ENCODE measurements around the gene THADA.
"Not testable (repeated sequence)": the region's sequence is repeated elsewhere in the genome, so short reads cannot be mapped to it uniquely, and the experiment has no call there.

The THADA gene

GRCh38 chr2:43461453-43462073 is 134.3 kb downstream of the THADA start:
- no peak for DNase-seq (ENCODE audit: low read depth)

DNA sequence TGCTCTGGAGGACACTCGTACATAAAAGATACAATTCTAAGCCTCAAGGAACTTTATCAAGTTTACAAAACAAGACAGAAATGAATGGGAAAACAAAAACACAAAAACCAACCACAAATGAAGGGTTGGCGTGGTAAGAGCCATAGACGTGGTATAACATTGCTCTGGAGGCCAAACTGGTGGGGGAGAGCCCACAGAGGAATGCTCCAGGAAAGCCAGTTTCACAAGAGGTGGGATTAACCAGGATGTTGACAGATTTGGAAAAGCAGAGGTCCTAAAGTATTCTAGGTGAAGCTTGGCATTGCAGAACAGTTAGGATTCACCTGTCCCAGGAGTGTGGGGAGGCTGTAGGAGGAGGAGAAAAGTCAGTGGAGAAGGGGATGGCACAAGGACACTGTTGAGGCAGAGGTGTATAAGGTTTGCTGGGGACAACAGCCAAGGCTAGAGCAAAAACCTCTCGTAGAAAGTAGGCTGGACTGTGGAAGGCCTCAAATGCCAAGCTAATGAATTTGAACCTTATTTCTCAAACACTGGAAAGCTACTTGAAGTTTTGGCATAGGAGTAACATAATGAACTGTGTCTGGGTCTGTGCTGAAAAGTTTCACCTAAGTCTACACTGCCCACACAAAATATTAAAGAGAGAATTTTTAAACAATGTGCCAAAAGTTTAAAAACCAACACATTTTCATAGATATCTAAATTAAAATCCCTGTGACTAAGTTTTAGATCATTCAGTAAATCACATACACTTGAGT is 135.1 kb downstream of the THADA start:
- DNase-seq (ENCODE audit: low read depth), result no peak

GRCh38 chr2:43460174-43460546 is 135.7 kb downstream of the THADA start:
- no peak for DNase-seq (ENCODE audit: low read depth)

DNA sequence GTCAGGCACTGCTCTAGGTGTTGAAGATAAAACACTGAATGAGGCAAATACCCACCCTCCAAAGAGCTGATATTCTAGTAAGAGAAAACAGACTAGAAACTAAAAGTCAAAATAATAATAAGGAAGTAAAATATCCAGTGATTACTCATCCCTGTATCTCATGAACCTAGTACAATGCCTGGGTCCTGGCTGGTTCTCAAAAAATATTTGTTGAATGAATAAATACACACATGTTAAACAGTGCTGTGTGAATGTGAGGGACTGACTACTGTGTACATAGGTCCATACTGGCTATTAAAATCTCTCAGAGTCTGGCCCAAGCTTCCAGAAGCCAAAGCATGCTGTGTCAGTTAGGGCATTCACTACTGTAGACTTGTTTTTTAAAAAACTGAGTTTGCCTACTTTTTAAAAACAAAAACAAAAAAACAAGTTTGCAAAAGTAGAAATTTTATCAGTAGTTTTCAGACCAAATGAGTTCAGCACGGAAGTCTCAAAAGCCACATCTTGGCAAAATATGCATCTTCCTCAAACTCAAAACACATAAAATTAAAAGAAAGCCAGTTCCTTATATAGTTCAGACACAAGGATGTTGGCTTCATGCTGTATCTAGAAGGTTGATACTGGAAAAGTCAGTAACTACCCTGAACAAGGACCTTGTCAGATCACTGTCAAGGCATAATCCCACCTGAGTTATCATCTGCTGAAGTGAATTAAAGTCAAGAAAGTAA is 136.2 kb downstream of the THADA start:
- peak; percentile 56 for DNase-seq (ENCODE audit: low read depth)

- DNase-seq (ENCODE audit: low read depth), result peak; percentile 86
These were observed 137.7 kb downstream of the THADA start for GRCh38 chr2:43458014-43458628.

- DNase-seq (ENCODE audit: low read depth), result no peak
These were observed 139.9 kb downstream of the THADA start for GRCh38 chr2:43455731-43456642.

- DNase-seq (ENCODE audit: low read depth), result no peak
These were observed 140.5 kb downstream of the THADA start for GRCh38 chr2:43455296-43455695.

GRCh38 chr2:43454791-43455190 is 141.0 kb downstream of the THADA start:
- no peak for DNase-seq (ENCODE audit: low read depth)

DNA sequence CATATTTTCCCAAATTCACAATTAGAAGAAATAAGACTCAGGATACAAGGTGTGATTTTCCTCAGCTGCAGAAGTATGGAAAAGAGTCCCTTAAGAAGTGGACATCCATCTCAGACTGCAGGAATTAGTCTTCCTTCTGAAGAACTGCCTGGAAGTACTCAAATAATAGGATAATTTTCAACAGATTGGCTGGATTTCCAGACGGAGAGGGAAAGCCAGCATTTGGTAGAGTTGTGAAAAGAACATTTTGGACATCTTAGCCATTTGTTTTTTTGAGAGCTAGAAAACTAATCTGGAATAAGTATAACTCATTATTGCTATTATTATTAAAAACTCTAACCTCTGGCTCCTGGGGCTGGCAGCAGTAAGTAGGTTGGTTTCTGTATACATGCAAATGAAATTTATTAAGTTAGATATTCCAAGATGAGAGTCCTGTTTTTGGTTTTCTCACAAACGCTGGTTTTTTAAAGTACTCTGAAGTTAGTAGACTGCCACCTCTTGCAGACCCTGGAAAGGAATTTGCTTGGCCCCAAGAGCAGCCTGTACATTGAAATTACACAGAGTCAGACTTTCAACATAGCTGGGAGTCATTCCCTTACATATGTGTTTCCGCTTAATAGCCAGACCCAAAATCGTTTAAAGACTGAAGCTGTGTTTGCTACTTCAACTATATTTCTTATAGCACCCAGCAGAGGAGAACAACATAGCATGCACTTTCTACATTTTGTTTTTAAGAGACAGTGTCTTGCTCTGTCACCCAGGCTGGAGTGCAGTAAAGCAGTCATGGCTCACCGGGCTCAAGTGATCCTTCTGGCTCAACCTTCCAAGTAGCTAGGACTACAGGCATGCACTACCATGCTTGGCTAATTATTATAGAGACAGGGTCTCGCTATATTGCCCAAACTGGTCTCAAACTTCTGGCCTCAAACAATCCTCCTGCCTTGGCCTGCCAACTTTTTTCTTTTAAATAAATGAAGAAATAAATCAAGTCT is 142.4 kb downstream of the THADA start:
- DNase-seq (ENCODE audit: low read depth), result no peak

DNA sequence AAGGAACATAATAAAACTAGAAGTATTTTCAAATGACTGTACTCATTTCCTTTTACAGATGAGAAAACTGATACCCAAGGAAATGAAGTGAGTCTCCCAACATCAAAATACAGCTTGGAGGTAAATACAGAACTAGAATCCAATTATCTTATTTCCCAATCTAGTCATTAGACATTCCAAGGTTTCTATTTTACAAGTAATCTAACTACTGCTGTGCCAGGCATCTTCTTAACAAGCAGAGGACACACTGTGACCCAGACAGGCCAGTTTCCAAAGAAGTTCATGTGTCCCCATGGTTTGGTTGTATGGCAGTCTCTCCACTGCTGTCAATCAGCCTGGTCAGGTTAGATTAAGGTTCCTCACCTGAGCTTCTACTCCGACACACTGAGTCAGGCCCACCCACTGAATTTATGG is 143.5 kb downstream of the THADA start:
- DNase-seq (ENCODE audit: low read depth), result no peak

DNA sequence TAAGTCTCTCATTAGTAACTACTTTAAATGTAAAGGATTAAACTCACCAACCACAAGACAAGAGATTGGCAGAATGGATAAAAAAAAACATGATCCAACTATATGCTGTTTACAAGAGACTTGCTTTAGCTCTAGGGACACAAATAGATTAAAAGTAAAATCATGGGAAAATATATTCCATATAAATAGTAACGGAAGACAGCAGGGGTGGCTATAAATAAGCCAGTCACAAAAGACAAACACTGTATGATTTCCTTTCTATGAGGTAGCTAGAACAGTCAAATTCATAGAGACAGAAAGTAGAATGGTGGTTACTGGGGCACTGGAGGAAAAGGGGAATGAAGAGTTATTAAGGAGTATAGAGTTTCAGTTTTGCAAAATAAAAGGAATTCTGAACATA is 145.2 kb downstream of the THADA start:
- no peak for DNase-seq (ENCODE audit: low read depth)

DNA sequence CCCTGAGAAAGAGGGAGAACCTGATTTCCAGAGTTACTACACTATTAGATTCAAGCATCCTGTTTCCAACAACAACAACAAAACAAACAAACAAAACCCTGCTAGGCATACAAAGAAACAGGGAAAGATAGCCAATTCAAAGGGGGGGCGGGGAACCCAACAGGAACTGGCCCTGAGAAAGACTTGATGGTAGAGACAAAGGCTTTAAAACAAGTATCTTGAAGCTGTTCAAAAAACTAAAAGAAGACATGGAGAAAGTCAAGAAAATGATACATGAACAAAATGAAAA is 147.1 kb downstream of the THADA start:
- DNase-seq (ENCODE audit: low read depth), result no peak

DNA sequence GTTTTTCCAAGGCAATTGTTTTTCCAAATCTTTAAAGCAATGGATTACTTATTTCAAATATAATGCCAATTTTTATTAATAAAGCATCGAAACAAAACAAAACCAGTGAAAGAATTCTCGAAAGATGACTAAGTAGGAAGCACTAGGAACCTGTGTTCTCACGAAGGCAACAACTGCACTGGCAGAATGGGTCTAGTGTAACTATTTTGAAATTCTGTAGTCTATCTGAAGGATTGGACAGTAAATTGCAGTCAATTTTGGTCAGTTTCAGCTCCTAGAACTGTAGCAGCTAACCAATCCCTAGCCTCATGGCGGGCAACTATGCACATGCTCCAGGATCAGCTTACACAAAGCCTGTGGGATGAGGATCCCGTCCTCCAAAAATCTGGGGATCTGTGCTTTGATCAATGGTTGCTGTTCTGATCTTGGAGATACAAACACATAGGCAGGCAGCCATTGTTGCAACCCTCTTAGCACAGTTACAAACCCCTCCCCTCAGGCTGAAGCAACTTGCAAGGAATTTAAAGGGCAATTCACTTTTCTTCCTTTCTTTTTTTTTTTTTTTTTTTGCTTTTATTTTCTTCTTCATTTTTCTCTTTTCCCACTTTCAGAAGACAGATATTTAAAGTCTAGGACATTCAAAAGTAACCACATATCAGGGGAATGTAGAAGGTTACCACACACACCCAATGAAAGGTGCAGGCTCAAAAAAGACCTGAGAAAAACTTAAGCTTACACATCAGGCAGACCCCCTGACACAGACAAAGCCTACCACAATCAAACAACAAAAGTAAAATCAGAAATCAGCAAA is 147.6 kb downstream of the THADA start:
- no peak for DNase-seq (ENCODE audit: low read depth)

- not testable (repeated sequence) for DNase-seq (ENCODE audit: low read depth)
These were observed 149.1 kb downstream of the THADA start for GRCh38 chr2:43446755-43447154.

GRCh38 chr2:43445781-43446180 is 150.1 kb downstream of the THADA start:
- DNase-seq (ENCODE audit: low read depth), result no peak

DNA sequence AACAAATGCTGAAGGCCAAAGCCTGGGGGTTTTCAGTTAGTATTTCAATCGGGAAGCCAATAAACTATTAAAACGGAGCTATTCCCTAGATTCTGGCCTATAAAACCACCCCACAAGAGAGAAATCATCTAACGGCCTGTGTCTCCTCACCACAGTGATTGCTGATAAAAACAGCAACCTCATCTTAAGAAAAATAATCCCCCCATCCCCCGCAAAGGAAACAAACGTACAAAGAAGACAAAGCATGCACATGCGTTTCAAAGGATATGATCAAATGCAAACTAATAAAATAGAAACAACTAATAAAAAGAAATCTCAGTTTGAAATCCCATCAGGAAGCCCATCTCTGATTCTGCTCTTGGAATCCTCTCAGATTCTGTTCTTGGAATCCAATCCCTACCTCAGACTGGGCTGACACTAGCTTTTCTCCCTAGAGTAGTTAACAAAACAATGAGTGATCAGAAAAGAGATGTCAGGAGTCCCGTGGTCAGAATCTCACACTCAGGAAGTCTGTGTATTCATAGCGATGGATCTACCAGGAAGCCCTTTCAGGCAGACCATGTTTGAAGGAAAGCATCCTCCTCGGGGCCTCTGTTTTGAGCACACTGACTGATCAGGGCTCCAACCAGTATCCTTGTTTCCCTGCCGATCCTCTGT is 150.7 kb downstream of the THADA start:
- no peak for DNase-seq (ENCODE audit: low read depth)

DNA sequence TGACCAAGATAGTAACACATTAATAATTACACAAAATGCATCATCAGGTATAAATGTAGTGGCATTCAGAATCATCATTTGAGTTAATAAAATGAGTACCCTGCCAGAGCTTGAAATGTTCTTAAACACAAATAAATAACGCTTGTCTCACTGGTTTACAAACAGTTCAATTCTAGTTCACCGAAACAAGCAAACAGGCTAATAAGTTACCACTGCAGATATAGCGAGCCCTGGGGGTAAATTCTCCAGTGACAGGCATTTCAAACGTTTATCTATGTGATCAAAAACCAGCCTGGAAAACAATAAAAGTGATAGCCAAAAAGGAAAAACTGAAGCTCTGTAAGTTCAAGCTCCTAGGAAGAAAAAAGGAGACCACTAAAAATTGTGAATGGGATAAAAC is 152.6 kb downstream of the THADA start:
- DNase-seq (ENCODE audit: low read depth), result no peak

DNA sequence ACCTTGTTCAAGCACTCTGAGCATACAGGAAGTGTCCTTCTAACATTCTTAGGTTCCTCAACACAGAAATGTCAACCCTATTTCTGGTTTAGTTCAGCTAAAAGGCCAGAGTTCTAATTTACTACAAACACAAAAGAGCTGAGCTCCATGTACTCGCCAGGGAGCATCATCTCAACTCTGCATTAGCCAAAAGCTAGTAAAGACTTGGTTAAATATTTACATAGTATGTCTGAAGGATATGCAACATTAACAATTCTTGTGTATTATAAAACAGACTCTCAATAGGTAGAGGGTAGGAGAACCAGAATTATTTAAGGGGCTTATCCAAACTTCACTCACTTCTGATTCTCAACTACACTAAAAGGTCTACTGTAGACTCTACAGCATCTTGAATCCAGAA is 154.6 kb downstream of the THADA start:
- DNase-seq (ENCODE audit: low read depth), result no peak
